Measurements from ENCODE around the gene RAP1GDS1.

RAP1GDS1 gene

DNA sequence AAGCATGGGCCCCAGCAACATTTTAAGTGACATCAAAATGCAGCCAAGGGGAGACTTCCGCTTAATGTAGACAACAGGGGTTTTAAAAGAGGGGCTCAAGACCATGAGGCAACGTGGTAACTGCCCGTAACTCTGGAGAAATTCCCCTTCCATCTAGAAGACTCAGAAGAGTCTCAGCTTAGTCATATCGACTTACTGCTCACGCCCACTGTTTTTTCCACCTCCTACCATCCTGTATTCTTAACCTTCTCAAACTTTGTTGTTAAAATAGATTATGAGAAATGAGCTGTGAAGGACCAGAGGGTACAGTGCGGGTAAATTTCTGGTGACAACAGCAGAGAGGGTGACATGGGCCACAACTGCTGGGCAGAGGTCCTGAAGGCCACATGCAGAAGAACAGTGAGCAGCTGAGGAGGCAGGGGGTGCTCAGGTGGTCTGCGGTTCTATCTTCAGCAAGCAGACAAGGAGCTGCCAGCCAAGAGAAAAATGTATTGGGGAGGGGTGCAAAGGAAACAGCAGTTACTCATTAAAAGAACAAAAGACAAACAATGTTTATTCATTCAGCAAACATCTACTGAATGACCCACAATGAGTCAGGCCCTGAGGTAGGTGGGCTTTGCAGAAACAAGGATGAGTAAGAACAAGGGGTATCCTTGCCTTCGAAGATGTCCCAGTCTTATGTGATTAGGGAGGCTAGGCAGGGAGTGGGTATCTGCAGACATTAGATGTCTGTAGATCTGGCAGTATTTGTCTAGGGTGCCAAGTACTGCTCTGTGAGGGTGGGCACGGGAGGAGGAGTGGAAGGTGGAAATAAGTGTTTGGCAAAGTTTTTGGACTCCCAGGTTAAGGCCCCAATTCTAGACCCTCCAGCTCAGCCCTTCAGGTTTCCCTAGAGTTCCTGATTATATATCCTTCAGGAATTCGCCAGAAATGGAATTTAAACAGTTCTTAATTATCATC, 221.9 kb downstream of the RAP1GDS1 start:
- DNase-seq (ENCODE audit: low read depth) = no peak

DNA sequence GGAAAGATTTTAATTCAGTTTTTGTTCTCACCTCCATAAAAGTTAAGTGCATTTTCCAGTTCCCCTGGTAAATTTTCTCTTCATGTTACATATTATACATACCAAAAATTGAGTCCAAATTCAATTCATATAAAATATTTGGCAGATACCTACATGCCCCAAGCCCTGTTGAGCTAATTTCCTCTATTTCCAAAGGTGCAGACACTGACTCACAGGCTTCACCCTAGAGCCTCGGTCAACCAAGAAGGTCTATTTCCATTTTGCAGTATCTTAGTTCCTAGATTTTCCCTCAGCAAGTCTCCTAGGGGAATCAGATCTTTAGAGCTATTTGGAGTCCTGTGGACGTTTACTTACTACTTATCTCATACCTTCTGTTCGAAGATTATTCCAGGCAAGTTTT, 222.8 kb downstream of the RAP1GDS1 start:
- no peak for DNase-seq (ENCODE audit: low read depth)

- no peak for DNase-seq (ENCODE audit: low read depth)
Measured at GRCh38 chr4:98485816-98486345, 224.7 kb downstream of the RAP1GDS1 start.

GRCh38 chr4:98490251-98490650, 229.1 kb downstream of the RAP1GDS1 start:
- DNase-seq (ENCODE audit: low read depth) = no peak

DNA sequence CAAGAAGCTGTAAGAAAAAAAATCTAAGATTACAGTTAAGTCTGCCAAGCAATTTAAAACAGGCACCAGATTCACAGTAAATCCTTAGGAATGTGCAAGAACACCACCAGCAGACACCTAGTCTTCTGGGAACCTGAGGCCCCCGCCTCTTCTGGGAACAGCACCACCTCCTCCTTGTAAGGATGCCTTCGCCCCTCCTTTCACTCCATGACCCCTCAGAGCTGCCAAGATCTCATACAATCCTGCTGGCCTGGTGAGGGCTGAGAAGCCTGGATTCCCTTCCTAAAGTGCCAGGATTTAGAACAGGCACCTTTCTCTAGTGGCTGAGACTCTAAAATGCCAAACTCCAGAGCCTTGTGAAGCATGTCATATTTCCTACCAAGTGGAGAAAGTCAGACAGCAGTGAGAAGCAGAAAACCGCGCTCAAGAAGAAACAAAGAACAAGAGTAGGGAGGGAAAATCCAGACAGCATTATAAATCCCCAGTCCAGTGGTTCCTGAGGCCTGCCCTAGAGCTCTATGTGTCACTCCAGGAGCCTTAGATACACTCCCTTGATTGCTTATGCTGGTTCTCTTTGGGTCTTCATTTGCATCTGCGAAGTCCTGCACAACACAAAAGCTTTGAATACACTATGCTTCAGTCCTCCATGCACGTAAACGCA, 230.8 kb downstream of the RAP1GDS1 start:
- no peak for DNase-seq (ENCODE audit: low read depth)

DNA sequence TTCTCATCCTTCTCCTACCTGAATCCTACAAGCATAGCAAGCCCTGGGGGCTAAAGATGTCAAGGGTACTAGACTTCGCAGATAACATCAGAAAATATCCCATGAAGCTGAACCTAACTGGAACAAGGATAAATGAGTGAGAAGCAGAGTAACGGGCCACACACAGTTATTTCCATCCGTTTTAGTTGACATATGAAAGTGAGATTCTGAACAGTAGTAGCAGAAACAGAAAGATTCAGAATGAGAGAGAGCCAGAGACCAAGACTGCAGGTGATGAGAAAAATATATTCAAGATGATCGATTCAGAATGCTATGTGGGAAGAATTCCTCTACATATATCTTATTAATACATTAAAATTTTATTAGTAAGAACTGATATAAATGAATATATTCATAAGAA, 232.1 kb downstream of the RAP1GDS1 start:
- no peak for DNase-seq (ENCODE audit: low read depth)
